K562 (cell line): ENCODE results near the gene RPS27. TPM values are rescaled to one million over a fixed set of nuclear protein-coding genes. Genes with fewer than 3 reads are reported as not detected.
A peak's percentile ranks its signal among the peaks of the same experiment; 100 is the strongest.

Source experiments
- GATAD2B ChIP-seq: fragments of 450-650 bp; IDR thresholded peaks from 2 replicates; pipeline ENCODE4 v1.6.1; 2017; ENCODE audit warnings: mild to moderate bottlenecking, borderline replicate concordance
- KAT8 ChIP-seq: fragments of 450-650 bp; IDR thresholded peaks from 2 replicates; pipeline ENCODE4 v1.6.1; 2016; ENCODE audit warnings: low read depth, mild to moderate bottlenecking
- POLR2H ChIP-seq: IDR thresholded peaks from 2 replicates; pipeline ENCODE4 v1.6.1; 2016; ENCODE audit warnings: missing genetic modification characterization, low read depth, mild to moderate bottlenecking, control low read depth, missing compliant biosample characterization, moderate library complexity
- RBM25 ChIP-seq: fragments of 200-400 bp; formaldehyde crosslinking; IDR thresholded peaks from 2 replicates; pipeline ENCODE4 v1.6.1; 2018; ENCODE audit warnings: low read length, low read depth, moderate library complexity; ENCODE audit not compliant: severe bottlenecking
- SAFB ChIP-seq: fragments of 200-400 bp; formaldehyde crosslinking; IDR thresholded peaks from 2 replicates; pipeline ENCODE4 v1.6.1; 2017; ENCODE audit warnings: low read depth, low read length, borderline replicate concordance
- ZNF12 ChIP-seq: sonication (generic); formaldehyde crosslinking; IDR thresholded peaks from 2 replicates; pipeline ENCODE4 v1.4.0; 2020; ENCODE audit warnings: mild to moderate bottlenecking, missing genetic modification reagents
- ZNF133 ChIP-seq: fragments of 250-450 bp; sonication (Bioruptor Pico); IDR thresholded peaks from 2 replicates; pipeline ENCODE4 v1.4.0; 2020; ENCODE audit warnings: mild to moderate bottlenecking
- ZNF583 ChIP-seq: fragments of 250-450 bp; sonication (Bioruptor Pico); IDR thresholded peaks from 2 replicates; pipeline ENCODE4 v1.4.0; 2020
- polyA plus RNA-seq, 8 experiments: library from polyadenylated mRNA; depleted of rRNA in 4 of 8; stranded (reverse) in 5 of 8; unstranded in 3 of 8; fragments of >200 nt; fragmentation: Nextera tagmentation in 2 of 8; fragmentation: Illumina TruSeq in 1 of 8; extraction: Ambion mirVana in 2 of 8; extraction: Trizol in 1 of 8; gene quantifications; 2 replicates each; pipeline versions ENCODE4 v1.2.1 to v1.2.3, GENCODE V29; 2011 to 2014; ENCODE audit warnings: inconsistent platforms in 1 of 8, missing spikeins in 1 of 8
- total RNA-seq, 7 experiments: library from RNA; depleted of rRNA in 6 of 7; stranded (reverse); fragments of >200 nt in 6 of 7; fragmentation: Illumina TruSeq in 2 of 7; extraction: Trizol in 2 of 7; gene quantifications; 2 replicates each; pipeline versions ENCODE4 v1.2.1 to v1.2.3, GENCODE V29; 2011 to 2021; ENCODE audit warnings: low replicate concordance in 1 of 7
- TF ChIP-seq, protein P1 (sequence below): fragments of 450-650 bp; formaldehyde crosslinking; IDR thresholded peaks from 2 replicates; pipeline ENCODE4 v1.4.0; 2020; ENCODE audit warnings: mild to moderate bottlenecking, moderate library complexity
- TF ChIP-seq, protein P2 (sequence below): fragments of 250-450 bp; sonication (Bioruptor Pico); IDR thresholded peaks from 2 replicates; pipeline ENCODE4 v1.4.0; 2020; ENCODE audit warnings: mild to moderate bottlenecking, moderate library complexity
- TF ChIP-seq, protein P3 (sequence below): sonication (generic); formaldehyde crosslinking; IDR thresholded peaks from 2 replicates; pipeline ENCODE4 v1.8.0; 2023; ENCODE audit warnings: missing genetic modification reagents, mild to moderate bottlenecking, borderline replicate concordance
- TF ChIP-seq, protein P4 (sequence below): sonication (generic); formaldehyde crosslinking; IDR thresholded peaks from 2 replicates; pipeline ENCODE4 v1.8.1; 2023; ENCODE audit warnings: mild to moderate bottlenecking, missing genetic modification reagents
- TF ChIP-seq, protein P5 (sequence below): sonication (generic); formaldehyde crosslinking; IDR thresholded peaks from 2 replicates; pipeline ENCODE4 v1.8.1; 2023; ENCODE audit warnings: mild to moderate bottlenecking, missing genetic modification reagents

RPS27 gene
- total and polyA plus RNA-seq, 9 of the 15 experiments (the other 6 are each of a cell fraction or from before 2014, with no cell fraction given) = 2,091 to 9,377 (median 6,706) TPM

DNA sequence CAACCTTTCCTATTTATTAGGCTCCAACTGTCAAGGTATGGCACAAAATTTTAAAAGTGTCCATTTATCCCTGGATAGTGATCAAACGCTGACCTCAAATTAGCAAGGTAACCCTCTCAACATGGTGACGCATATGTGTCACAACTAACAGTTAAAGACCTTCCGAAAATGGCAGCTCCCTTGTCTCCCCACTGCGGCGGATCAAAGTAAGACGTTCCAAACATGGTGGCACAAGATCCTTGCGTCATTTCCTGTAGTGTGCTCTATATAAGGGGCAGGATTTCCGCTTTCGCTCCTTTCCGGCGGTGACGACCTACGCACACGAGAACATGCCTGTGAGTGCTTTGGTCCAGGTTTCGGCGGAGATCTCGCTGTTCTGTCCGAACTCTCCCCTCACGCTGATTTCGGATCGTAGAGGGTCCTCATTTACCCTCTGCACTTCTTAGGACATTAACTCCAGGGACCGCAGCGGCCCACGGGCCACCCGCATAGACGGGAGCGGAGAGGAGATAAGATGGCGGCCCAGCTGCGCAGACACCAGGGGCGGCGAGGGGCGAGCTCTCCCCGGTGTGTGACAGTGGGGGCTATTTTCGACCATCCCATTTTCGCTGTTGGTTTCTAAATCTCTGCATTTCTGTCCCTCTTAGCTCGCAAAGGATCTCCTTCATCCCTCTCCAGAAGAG, at the start of gene RPS27 (continued):
- TF ChIP-seq, protein P1, sequence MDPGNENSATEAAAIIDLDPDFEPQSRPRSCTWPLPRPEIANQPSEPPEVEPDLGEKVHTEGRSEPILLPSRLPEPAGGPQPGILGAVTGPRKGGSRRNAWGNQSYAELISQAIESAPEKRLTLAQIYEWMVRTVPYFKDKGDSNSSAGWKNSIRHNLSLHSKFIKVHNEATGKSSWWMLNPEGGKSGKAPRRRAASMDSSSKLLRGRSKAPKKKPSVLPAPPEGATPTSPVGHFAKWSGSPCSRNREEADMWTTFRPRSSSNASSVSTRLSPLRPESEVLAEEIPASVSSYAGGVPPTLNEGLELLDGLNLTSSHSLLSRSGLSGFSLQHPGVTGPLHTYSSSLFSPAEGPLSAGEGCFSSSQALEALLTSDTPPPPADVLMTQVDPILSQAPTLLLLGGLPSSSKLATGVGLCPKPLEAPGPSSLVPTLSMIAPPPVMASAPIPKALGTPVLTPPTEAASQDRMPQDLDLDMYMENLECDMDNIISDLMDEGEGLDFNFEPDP (CRISPR knock-in tag) = no peak; the same call in 1 of the 2 replicates
- TF ChIP-seq ZNF583 (no peak), ZNF12 (CRISPR knock-in tag) (no peak), KAT8 (0 out of 2 replicates have a peak, but pooled peaks have one; percentile 42), SAFB (no peak), GATAD2B (peak; percentile 76; the same call in 1 of the 2 replicates), RBM25 (no peak), ZNF133 (CRISPR knock-in tag) (no peak), POLR2H (tag) (peak; percentile 99)
- TF ChIP-seq, protein P2, sequence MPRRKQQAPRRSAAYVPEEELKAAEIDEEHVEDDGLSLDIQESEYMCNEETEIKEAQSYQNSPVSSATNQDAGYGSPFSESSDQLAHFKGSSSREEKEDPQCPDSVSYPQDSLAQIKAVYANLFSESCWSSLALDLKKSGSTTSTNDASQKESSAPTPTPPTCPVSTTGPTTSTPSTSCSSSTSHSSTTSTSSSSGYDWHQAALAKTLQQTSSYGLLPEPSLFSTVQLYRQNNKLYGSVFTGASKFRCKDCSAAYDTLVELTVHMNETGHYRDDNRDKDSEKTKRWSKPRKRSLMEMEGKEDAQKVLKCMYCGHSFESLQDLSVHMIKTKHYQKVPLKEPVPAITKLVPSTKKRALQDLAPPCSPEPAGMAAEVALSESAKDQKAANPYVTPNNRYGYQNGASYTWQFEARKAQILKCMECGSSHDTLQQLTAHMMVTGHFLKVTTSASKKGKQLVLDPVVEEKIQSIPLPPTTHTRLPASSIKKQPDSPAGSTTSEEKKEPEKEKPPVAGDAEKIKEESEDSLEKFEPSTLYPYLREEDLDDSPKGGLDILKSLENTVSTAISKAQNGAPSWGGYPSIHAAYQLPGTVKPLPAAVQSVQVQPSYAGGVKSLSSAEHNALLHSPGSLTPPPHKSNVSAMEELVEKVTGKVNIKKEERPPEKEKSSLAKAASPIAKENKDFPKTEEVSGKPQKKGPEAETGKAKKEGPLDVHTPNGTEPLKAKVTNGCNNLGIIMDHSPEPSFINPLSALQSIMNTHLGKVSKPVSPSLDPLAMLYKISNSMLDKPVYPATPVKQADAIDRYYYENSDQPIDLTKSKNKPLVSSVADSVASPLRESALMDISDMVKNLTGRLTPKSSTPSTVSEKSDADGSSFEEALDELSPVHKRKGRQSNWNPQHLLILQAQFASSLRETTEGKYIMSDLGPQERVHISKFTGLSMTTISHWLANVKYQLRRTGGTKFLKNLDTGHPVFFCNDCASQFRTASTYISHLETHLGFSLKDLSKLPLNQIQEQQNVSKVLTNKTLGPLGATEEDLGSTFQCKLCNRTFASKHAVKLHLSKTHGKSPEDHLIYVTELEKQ (CRISPR knock-in tag) = no peak
- TF ChIP-seq, protein P3, sequence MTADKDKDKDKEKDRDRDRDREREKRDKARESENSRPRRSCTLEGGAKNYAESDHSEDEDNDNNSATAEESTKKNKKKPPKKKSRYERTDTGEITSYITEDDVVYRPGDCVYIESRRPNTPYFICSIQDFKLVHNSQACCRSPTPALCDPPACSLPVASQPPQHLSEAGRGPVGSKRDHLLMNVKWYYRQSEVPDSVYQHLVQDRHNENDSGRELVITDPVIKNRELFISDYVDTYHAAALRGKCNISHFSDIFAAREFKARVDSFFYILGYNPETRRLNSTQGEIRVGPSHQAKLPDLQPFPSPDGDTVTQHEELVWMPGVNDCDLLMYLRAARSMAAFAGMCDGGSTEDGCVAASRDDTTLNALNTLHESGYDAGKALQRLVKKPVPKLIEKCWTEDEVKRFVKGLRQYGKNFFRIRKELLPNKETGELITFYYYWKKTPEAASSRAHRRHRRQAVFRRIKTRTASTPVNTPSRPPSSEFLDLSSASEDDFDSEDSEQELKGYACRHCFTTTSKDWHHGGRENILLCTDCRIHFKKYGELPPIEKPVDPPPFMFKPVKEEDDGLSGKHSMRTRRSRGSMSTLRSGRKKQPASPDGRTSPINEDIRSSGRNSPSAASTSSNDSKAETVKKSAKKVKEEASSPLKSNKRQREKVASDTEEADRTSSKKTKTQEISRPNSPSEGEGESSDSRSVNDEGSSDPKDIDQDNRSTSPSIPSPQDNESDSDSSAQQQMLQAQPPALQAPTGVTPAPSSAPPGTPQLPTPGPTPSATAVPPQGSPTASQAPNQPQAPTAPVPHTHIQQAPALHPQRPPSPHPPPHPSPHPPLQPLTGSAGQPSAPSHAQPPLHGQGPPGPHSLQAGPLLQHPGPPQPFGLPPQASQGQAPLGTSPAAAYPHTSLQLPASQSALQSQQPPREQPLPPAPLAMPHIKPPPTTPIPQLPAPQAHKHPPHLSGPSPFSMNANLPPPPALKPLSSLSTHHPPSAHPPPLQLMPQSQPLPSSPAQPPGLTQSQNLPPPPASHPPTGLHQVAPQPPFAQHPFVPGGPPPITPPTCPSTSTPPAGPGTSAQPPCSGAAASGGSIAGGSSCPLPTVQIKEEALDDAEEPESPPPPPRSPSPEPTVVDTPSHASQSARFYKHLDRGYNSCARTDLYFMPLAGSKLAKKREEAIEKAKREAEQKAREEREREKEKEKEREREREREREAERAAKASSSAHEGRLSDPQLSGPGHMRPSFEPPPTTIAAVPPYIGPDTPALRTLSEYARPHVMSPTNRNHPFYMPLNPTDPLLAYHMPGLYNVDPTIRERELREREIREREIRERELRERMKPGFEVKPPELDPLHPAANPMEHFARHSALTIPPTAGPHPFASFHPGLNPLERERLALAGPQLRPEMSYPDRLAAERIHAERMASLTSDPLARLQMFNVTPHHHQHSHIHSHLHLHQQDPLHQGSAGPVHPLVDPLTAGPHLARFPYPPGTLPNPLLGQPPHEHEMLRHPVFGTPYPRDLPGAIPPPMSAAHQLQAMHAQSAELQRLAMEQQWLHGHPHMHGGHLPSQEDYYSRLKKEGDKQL (CRISPR knock-in tag) = no peak
- TF ChIP-seq, protein P4, sequence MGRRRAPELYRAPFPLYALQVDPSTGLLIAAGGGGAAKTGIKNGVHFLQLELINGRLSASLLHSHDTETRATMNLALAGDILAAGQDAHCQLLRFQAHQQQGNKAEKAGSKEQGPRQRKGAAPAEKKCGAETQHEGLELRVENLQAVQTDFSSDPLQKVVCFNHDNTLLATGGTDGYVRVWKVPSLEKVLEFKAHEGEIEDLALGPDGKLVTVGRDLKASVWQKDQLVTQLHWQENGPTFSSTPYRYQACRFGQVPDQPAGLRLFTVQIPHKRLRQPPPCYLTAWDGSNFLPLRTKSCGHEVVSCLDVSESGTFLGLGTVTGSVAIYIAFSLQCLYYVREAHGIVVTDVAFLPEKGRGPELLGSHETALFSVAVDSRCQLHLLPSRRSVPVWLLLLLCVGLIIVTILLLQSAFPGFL (CRISPR knock-in tag) = no peak
- TF ChIP-seq, protein P5, sequence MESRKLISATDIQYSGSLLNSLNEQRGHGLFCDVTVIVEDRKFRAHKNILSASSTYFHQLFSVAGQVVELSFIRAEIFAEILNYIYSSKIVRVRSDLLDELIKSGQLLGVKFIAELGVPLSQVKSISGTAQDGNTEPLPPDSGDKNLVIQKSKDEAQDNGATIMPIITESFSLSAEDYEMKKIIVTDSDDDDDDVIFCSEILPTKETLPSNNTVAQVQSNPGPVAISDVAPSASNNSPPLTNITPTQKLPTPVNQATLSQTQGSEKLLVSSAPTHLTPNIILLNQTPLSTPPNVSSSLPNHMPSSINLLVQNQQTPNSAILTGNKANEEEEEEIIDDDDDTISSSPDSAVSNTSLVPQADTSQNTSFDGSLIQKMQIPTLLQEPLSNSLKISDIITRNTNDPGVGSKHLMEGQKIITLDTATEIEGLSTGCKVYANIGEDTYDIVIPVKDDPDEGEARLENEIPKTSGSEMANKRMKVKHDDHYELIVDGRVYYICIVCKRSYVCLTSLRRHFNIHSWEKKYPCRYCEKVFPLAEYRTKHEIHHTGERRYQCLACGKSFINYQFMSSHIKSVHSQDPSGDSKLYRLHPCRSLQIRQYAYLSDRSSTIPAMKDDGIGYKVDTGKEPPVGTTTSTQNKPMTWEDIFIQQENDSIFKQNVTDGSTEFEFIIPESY (CRISPR knock-in tag) = peak; percentile 30; the same call in 1 of the 2 replicates
